Inflammatory macrophage (primary cell): Measurements from ENCODE around the gene MAGOHB.
A peak's percentile ranks its signal among the peaks of the same experiment; 100 is the strongest.
"Not testable (repeated sequence)": the region's sequence is repeated elsewhere in the genome, so short reads cannot be mapped to it uniquely, and the experiment has no call there.

Experiments used
- DNase-seq, 2 donors: peaks; one replicate each; pipeline ENCODE4 v3.0.0-alpha.2; 2020 to 2022

The MAGOHB gene

GRCh38 chr12:10612110-10612509 is 1.3 kb downstream of the MAGOHB start:
- DNase-seq: no peak

DNA sequence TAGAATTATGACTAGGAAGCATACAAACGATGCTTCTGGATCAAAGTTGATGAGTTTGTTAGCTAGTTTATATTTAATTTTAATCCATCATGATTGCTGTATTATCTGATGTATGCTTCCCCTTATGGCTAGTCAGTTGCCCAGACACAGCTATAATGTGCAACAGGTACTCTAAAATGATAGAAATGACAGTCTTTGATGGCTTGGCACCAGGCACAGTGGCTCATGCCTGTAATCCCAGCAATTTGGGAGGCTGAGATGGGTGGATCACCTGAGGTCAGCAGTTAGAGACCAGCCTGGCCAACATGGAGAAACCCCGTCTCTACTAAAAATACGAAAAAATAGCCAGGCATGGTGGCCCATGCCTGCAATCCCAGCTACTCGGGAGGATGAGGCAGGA is 2.2 kb downstream of the MAGOHB start:
- not testable (repeated sequence) for DNase-seq

DNA sequence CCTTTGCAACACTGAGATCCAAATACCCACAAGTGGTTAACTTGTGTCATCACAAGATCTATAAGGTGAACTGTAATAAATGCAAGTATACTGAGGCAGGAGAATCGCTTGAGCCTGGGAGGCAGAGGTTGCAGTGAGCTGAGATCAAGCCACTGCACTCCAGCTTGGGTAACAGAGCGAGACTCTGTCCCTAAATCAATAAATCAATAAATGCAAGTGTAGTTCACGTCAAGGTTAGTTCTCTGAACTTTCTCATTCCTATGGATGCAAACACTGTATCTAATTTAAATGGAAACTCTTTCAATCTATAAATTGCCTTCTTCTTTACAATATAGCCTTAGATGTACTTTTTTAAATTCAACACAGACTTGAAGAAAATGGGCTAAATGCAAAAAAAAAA is 3.2 kb downstream of the MAGOHB start:
- DNase-seq: no peak

- no peak for DNase-seq
Observed at GRCh38 chr12:10607885-10608458, 5.4 kb downstream of the MAGOHB start.

GRCh38 chr12:10601860-10602259 is 11.5 kb downstream of the MAGOHB start:
- no peak for DNase-seq

- no peak for DNase-seq
Observed at GRCh38 chr12:10600988-10601387, 12.4 kb downstream of the MAGOHB start.

DNA sequence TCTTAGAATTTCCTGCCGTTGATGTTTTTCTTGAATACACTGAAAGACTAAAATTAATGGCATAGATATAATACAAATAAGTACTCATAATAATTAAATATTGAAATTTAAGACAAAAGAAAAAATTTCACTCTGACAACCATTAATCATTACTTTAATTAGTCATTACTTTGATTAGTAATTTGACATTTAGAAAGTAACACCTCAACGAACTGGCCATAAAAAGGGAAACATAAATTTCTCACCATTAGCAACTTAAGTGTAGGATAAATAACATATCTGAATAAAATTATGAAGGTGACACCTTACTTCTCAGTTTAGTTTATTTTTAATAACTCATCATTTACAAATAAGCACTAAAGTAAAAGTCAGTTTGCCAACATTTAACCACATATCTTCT is 17.5 kb downstream of the MAGOHB start:
- DNase-seq: no peak

GRCh38 chr12:10590966-10591365 is 22.4 kb downstream of the MAGOHB start:
- DNase-seq: no peak

DNA sequence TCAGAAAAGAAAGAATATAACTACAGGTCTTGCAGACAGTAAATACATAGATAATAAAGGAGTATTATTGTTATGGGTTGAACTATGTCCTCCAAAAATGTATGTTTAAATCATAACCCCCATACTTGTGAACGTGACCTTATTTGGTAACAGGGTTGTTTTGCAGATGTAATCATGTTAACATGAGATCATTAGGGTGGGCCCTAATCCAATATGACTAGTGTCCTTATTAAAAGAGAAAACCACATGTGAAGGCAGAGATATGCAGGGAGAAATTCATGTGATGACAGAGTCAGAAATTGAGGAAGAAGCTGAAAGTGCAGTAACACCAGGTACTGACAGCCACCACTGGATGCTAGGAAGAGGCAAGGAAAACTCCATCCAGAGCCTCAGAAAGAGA is 29.0 kb downstream of the MAGOHB start:
- no peak for DNase-seq

- DNase-seq: no peak
Observed at GRCh38 chr12:10582704-10583103, 30.7 kb downstream of the MAGOHB start.

DNA sequence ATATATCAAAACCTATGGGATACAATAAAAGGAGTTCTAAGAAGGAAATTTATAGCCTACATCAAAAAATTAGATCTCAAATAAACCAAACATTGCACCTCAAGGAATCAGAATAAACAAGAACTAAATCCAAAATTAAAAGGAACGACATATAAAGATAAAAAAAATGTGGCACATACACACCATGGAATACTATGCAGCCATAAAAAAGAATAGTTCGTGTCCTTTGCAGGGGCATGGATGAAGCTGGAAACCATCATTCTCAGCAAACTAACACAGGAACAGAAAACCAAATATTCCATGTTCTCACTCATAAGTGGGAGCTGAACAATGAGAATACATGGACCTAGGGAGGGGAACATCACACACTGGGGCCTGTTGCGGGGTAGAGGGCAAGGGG is 31.3 kb downstream of the MAGOHB start:
- not testable (repeated sequence) for DNase-seq

DNA sequence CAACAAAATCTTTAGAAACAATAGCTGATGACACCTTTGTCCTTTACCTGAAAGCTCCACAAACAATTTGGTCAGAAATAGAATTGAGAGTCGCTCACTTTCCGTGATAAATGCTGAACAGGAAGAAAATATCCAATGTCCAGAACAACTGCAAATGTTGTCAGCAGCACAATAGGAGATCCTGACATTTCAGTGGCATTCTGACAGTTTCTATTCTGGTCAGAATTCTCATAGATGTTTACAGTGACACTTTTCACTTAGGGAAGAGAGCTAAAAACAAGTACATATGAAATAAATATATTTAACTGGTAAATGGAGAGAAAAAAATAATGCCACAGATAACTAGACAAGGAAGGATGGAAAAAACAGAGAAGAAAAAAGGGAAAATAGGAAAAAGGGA is 39.1 kb downstream of the MAGOHB start:
- no peak for DNase-seq

DNA sequence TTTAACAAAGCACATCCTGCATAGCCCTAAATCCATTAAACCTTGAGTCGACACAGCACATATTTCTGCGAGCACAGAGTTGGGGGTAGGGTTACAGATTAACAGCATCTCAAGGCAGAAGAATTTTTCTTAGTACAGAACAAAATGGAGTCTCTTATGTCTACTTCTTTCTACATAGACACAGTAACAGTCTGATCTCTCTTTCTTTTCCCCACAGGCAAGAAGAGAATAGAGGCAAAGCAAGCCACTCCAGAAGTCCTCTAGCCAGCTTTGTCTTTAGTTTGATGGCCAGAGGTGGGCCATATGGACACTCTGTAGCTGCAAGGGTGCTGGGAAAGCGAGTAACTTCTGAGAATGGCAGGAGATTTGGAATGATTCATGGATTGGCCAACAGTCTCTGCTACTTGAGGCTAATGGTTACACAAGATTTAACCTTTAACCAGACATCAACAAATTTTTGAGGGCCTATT is 41.4 kb downstream of the MAGOHB start:
- not testable (repeated sequence) for DNase-seq

DNA sequence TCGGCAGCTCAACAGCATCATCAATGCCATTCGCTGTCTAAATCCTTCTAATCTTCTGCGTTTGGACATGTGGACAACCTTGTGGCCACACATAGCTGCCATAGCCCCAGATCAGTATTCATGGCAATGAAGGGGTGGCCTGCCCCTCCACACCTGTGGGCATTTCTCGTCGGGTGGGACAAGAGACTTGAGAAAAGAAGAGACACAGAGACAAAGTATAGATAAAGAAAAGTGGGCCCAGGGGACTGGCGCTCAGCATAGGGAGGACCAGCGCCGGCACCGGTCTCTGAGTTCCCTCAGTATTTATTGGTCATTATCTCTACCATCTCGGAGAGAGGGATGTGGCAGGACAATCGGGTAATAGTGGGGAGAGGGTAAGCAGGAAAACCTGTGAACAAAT is 42.3 kb downstream of the MAGOHB start:
- DNase-seq: no peak

DNA sequence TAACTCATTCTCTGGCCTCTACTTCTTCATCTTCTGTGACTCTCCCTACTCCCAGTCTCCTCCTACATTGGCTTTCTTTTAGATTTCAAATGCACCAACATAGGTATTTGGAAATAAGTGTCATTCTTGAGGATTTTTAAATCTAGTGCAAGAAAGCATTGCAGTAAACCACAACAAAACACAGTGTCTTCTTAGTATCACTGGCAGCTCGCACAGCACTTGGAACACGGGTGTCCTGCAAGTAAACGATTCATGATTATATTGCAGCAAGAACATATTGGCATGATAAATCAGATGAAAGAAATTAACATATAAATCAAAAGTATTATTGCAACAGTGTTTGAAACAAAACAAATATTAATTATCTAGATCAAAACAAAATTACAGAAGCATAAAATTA is 45.6 kb downstream of the MAGOHB start:
- DNase-seq: no peak

GRCh38 chr12:10563966-10564365 is 49.4 kb downstream of the MAGOHB start:
- no peak for DNase-seq

- no peak for DNase-seq
Observed at GRCh38 chr12:10563002-10563401, 50.4 kb downstream of the MAGOHB start.

GRCh38 chr12:10562306-10562933 is 51.0 kb downstream of the MAGOHB start:
- peak; percentile 48 to 66 for DNase-seq

- no peak for DNase-seq
Observed at GRCh38 chr12:10559244-10559643, 54.2 kb downstream of the MAGOHB start.

DNA sequence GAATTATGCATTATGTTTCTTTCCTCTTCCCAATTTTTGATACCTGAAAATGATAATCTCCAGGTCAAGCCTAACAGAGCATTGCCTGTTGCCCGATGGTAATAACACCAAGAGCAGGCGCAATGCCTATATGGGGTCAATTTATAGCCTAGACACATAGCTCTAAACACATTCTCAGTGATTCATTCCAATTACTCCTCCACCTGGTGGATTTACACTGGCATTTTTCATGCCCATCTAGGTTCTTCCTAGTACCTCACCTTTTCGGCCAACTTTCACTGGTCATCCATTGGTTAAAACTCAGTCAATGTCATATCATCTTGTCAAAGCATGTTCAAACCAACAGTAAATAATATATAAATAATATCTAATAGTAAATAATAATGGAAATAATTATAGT is 54.6 kb downstream of the MAGOHB start:
- no peak for DNase-seq

DNA sequence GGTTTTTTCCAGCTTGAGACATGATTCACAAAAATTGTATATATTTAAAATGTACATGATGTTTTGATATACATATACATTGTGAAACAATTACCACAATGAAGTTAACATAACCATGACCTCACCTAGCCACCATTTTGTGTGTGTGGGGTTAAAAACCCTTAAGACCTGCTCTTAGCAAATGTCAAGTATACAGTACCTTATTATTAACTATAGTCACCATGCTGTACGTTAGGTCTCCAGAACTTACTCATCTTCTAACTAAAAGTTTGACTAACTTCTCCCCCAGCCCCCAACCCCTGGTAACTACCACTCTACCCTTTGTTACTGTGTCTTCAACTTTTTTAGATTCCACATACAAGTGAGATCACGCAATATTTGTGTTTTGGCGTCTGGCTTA is 55.1 kb downstream of the MAGOHB start:
- DNase-seq: no peak

GRCh38 chr12:10557766-10558165 is 55.6 kb downstream of the MAGOHB start:
- DNase-seq: no peak

- DNase-seq: no peak
Observed at GRCh38 chr12:10557329-10557728, 56.1 kb downstream of the MAGOHB start.

DNA sequence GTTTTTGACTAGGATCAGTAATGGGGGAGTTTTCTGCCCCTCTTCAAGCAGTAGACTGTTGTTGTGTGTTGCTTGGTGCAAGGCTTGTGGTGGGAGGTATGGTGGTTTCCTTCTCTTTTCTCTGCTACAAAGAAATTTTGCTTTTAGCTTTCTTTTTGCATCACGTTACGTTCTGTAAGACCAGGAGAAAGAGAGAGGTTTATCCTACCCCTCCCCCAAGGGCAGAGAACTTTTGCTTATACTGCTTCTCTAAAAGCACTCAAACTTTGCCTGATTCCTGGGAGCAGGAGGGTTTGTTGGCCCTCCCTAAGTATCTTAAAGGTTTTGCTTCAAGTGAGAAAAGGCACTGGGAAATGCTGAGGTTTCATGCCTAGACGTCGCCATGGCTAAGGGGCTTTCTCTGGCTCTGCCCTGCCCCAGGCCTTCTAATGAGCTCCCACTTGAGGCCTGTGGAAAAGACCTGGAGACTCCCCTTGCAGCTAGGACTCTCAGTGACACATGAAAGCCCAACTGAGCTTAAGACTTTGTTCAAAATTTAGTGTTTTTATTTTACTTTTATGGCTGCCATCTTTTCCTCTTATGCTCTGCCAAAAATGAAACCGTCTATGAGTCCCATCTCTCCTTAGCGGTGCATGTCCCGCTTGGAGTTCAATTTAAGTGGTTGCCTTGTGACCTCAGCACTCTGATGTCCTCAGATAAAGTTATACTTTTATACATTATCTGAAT is 58.5 kb downstream of the MAGOHB start:
- DNase-seq: no peak
